ENCODE measurements around the gene BCL2L13. TPM values are rescaled to one million over a fixed set of nuclear protein-coding genes. Genes with fewer than 3 reads are reported as not detected.
"Not testable (repeated sequence)": the region's sequence is repeated elsewhere in the genome, so short reads cannot be mapped to it uniquely, and the experiment has no call there.

The BCL2L13 gene
- total and polyA plus RNA-seq, 4 donors, result 34.6 to 46.5 (median 39.5) TPM

- no peak overlapping the region for H3K27ac ChIP-seq (ENCODE audit: low read depth, low read length)
- peaks cover 36% of the 10 kb centered on the region for H3K36me3 ChIP-seq (ENCODE audit: control insufficient read depth, insufficient read depth, low read length)
- H3K27me3 ChIP-seq (ENCODE audit: control insufficient read depth, insufficient read depth, low read length), result no peaks in the 10 kb centered on the region
- 59% methylated on average over 7 of the region's 7 CpGs for WGBS (ENCODE audit: insufficient coverage)
- no peak for DNase-seq (ENCODE audit: low read depth in 4 of 6, low spot score in 6 of 6)
- H3K9me3 ChIP-seq (ENCODE audit: control insufficient read depth, insufficient read depth, low read length), result no peaks in the 10 kb centered on the region
- no peak overlapping the region for H3K4me3 ChIP-seq (ENCODE audit: low read depth, low read length)
- peaks cover 19% of the 10 kb centered on the region for H3K4me1 ChIP-seq (ENCODE audit: control insufficient read depth, insufficient read depth, low read length)
These were observed 105.9 kb downstream of the BCL2L13 start for GRCh38 chr22:17744430-17744829.

GRCh38 chr22:17746916-17747315 is 108.4 kb downstream of the BCL2L13 start:
- peaks cover 34% of the 10 kb centered on the region for H3K36me3 ChIP-seq (ENCODE audit: control insufficient read depth, insufficient read depth, low read length)
- no peaks in the 10 kb centered on the region for H3K27me3 ChIP-seq (ENCODE audit: control insufficient read depth, insufficient read depth, low read length)
- no peak overlapping the region for H3K27ac ChIP-seq (ENCODE audit: low read depth, low read length)
- peaks cover 19% of the 10 kb centered on the region for H3K4me1 ChIP-seq (ENCODE audit: control insufficient read depth, insufficient read depth, low read length)
- no peaks in the 10 kb centered on the region for H3K9me3 ChIP-seq (ENCODE audit: control insufficient read depth, insufficient read depth, low read length)
- no peak for DNase-seq (ENCODE audit: low read depth in 4 of 6, low spot score in 6 of 6)
- WGBS (ENCODE audit: insufficient coverage), result 95% methylated on average over 10 of the region's 10 CpGs
- no peak overlapping the region for H3K4me3 ChIP-seq (ENCODE audit: low read depth, low read length)

DNA sequence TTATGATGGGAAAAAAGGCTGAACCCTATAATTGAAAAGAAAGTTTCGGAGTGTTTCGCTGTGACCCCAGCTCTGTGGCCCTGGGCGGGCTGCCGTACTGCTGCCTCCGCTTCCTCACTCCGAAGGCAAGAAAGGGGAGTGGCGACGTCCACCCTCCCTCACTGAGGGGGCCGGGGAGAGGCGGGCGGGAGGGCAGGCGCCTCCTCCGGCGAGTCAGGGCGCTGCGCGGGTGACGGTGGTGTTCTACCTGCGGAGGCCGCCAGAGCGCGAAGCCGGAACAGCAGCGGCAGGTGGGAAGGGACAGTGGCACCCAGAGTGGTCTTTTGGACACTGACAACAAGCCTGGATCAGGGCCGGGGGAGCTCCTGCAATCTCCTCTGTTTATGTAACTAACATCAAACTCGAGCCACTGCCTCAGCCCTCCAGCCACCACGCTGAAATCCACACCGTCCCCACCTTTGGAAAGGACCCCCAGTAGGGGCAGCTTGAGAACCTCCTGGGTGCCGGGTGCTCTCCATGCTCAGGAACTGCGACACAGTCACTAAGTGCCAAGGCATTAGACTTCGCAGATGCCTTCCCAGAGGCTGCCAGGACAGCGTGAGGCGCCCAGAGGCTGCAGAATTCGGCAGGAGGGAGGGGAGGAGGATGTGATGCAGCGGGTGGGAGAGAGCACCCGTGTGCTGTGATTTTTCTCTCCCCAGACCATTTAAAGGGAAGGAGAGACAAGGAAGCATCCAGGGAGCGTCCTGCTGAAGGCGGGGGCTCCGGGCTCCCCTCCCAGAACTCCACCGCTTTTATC is 110.2 kb downstream of the BCL2L13 start:
- DNase-seq (ENCODE audit: low read depth in 4 of 6, low spot score in 6 of 6), result no peak
- Histone ChIP-seq H3K36me3 (ENCODE audit: control insufficient read depth, insufficient read depth, low read length) (peaks cover 29% of the 10 kb centered on the region), H3K9me3 (ENCODE audit: control insufficient read depth, insufficient read depth, low read length) (no peaks in the 10 kb centered on the region), H3K4me3 (ENCODE audit: low read depth, low read length) (no peak overlapping the region), H3K4me1 (ENCODE audit: control insufficient read depth, insufficient read depth, low read length) (peaks cover 9% of the 10 kb centered on the region), H3K27ac (ENCODE audit: low read depth, low read length) (no peak overlapping the region), H3K27me3 (ENCODE audit: control insufficient read depth, insufficient read depth, low read length) (no peaks in the 10 kb centered on the region)
- 72% methylated on average over 34 of the region's 40 CpGs for WGBS (ENCODE audit: insufficient coverage)

GRCh38 chr22:17749605-17750395 is 111.2 kb downstream of the BCL2L13 start:
- DNase-seq (ENCODE audit: low read depth in 4 of 6, low spot score in 6 of 6), result no peak
- Histone ChIP-seq H3K27ac (ENCODE audit: low read depth, low read length) (no peak overlapping the region), H3K4me3 (ENCODE audit: low read depth, low read length) (no peak overlapping the region), H3K4me1 (ENCODE audit: control insufficient read depth, insufficient read depth, low read length) (no peaks in the 10 kb centered on the region), H3K27me3 (ENCODE audit: control insufficient read depth, insufficient read depth, low read length) (no peaks in the 10 kb centered on the region), H3K36me3 (ENCODE audit: control insufficient read depth, insufficient read depth, low read length) (peaks cover 28% of the 10 kb centered on the region), H3K9me3 (ENCODE audit: control insufficient read depth, insufficient read depth, low read length) (no peaks in the 10 kb centered on the region)
- 80% methylated on average over 32 of the region's 35 CpGs for WGBS (ENCODE audit: insufficient coverage)

DNA sequence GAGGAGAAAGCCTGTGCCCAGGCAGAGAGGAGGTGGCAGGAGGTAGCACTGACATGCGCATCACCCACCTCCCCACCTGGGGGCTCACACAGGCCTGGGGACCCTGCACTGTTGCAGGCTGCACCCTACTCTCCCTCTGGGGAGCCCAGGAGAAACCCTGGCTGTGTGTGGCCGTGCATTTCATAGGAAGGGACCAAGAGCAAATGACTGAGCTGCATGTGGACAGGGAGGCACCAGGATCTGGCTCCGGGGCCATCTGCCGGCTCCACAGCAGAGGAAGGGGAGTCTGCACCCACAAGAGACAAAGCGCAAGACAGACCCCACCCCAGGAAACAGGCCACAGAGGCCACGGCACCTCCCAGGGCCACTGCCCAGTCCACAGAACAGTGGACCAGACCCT is 113.0 kb downstream of the BCL2L13 start:
- no peak overlapping the region for H3K27ac ChIP-seq (ENCODE audit: low read depth, low read length)
- no peaks in the 10 kb centered on the region for H3K27me3 ChIP-seq (ENCODE audit: control insufficient read depth, insufficient read depth, low read length)
- 92% methylated on average over 5 of the region's 6 CpGs for WGBS (ENCODE audit: insufficient coverage)
- H3K4me3 ChIP-seq (ENCODE audit: low read depth, low read length), result no peak overlapping the region
- H3K9me3 ChIP-seq (ENCODE audit: control insufficient read depth, insufficient read depth, low read length), result no peaks in the 10 kb centered on the region
- H3K4me1 ChIP-seq (ENCODE audit: control insufficient read depth, insufficient read depth, low read length), result no peaks in the 10 kb centered on the region
- peaks cover 28% of the 10 kb centered on the region for H3K36me3 ChIP-seq (ENCODE audit: control insufficient read depth, insufficient read depth, low read length)
- DNase-seq (ENCODE audit: low read depth in 4 of 6, low spot score in 6 of 6), result no peak

DNA sequence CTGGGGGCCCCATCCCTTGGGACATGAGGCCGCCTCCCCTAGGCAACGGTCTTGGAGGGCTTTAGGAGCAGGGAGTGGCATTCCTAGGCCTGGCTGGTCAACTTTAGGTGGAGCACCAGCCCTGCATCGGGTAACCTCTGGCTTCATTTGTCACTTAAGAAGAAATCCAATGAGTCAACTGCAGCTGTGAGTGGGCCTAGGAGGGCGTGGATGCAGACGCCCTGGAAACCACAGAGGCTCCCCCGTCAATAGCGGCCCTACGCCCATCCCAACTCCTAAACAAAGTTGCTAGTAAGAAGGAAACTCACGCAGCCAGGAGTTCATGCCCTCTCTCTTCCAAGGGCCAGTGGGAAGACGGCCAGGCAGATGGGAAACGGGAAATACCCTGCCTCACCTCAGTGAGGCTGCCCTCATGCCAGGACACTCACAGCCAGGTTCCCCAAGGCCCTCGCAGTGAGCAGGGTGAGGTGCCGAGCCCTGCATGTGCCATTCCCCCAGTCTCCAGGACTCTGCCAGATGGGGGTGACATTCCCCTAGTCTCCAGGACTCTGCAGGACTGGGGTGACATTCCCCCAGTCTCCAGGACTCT is 114.9 kb downstream of the BCL2L13 start:
- 88% methylated on average over 13 of the region's 13 CpGs for WGBS (ENCODE audit: insufficient coverage)
- Histone ChIP-seq H3K4me3 (ENCODE audit: low read depth, low read length) (no peak overlapping the region), H3K27ac (ENCODE audit: low read depth, low read length) (no peak overlapping the region), H3K36me3 (ENCODE audit: control insufficient read depth, insufficient read depth, low read length) (peaks cover 27% of the 10 kb centered on the region), H3K4me1 (ENCODE audit: control insufficient read depth, insufficient read depth, low read length) (no peaks in the 10 kb centered on the region), H3K9me3 (ENCODE audit: control insufficient read depth, insufficient read depth, low read length) (no peaks in the 10 kb centered on the region), H3K27me3 (ENCODE audit: control insufficient read depth, insufficient read depth, low read length) (no peaks in the 10 kb centered on the region)
- no peak for DNase-seq (ENCODE audit: low read depth in 4 of 6, low spot score in 6 of 6)

GRCh38 chr22:17754233-17754925 is 115.8 kb downstream of the BCL2L13 start:
- Histone ChIP-seq H3K27ac (ENCODE audit: low read depth, low read length) (no peak overlapping the region), H3K4me3 (ENCODE audit: low read depth, low read length) (no peak overlapping the region), H3K36me3 (ENCODE audit: control insufficient read depth, insufficient read depth, low read length) (peaks cover 20% of the 10 kb centered on the region), H3K4me1 (ENCODE audit: control insufficient read depth, insufficient read depth, low read length) (no peaks in the 10 kb centered on the region), H3K27me3 (ENCODE audit: control insufficient read depth, insufficient read depth, low read length) (no peaks in the 10 kb centered on the region), H3K9me3 (ENCODE audit: control insufficient read depth, insufficient read depth, low read length) (no peaks in the 10 kb centered on the region)
- no peak for DNase-seq (ENCODE audit: low read depth in 4 of 6, low spot score in 6 of 6)
- 81% methylated on average over 14 of the region's 14 CpGs for WGBS (ENCODE audit: insufficient coverage)

- no CpG with 5 or more reads among the region's 4 CpGs for WGBS (ENCODE audit: insufficient coverage)
- no peak for DNase-seq (ENCODE audit: low read depth in 4 of 6, low spot score in 6 of 6)
- Histone ChIP-seq H3K4me3 (ENCODE audit: low read depth, low read length) (no peak overlapping the region), H3K4me1 (ENCODE audit: control insufficient read depth, insufficient read depth, low read length) (peaks cover 3% of the 10 kb centered on the region), H3K36me3 (ENCODE audit: control insufficient read depth, insufficient read depth, low read length) (no peaks in the 10 kb centered on the region), H3K27ac (ENCODE audit: low read depth, low read length) (no peak overlapping the region), H3K9me3 (ENCODE audit: control insufficient read depth, insufficient read depth, low read length) (no peaks in the 10 kb centered on the region), H3K27me3 (ENCODE audit: control insufficient read depth, insufficient read depth, low read length) (no peaks in the 10 kb centered on the region)
These were observed 122.6 kb downstream of the BCL2L13 start for GRCh38 chr22:17761138-17761488.

DNA sequence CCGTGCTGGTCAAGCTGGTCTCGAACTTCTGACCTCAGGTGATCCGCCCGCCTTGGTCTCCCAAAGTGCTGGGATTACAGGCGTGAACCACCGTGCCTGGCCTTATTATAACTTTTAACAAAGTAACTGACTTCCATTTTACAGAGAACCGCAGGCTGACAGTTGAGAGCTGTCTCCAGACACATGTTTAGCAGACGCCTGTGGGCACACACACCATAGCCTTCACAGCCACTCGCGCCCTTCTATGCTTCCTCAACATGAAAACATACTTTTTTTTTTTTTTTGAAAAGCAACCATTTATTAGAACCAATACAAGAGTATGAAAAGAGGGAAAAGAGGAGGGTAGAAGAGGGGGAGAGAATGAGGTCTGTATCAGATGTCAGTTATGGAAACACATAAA is 124.9 kb downstream of the BCL2L13 start:
- not testable (repeated sequence) for H3K4me1 ChIP-seq (ENCODE audit: control insufficient read depth, insufficient read depth, low read length); DNase-seq (ENCODE audit: low read depth in 4 of 6, low spot score in 6 of 6); H3K36me3 ChIP-seq (ENCODE audit: control insufficient read depth, insufficient read depth, low read length); H3K27ac ChIP-seq (ENCODE audit: low read depth, low read length); H3K9me3 ChIP-seq (ENCODE audit: control insufficient read depth, insufficient read depth, low read length); H3K4me3 ChIP-seq (ENCODE audit: low read depth, low read length); H3K27me3 ChIP-seq (ENCODE audit: control insufficient read depth, insufficient read depth, low read length)
- WGBS (ENCODE audit: insufficient coverage), result 77% methylated on average over 8 of the region's 10 CpGs

Data from spinal cord (tissue), 10 donors.